H9 (cell line): Measurements from ENCODE around the gene FAM98C. TPM values are rescaled to one million over a fixed set of nuclear protein-coding genes. Genes with fewer than 3 reads are reported as not detected.

Experiments used
- DNase-seq: peaks from one replicate; pipeline ENCODE4 v3.0.0-alpha.2; 2017
- H2AFZ ChIP-seq: one replicate; pipeline ENCODE4 v1.6.1; 2013; ENCODE audit warnings: mild to moderate bottlenecking, low read length, control low read depth, moderate library complexity
- H2AK5ac ChIP-seq: 2 replicates; pipeline ENCODE4 v1.6.1; 2013; ENCODE audit warnings: low read length, control low read depth, mixed read lengths; ENCODE audit not compliant: insufficient read length
- H2BK120ac ChIP-seq: one replicate; pipeline ENCODE4 v1.6.1; 2013; ENCODE audit warnings: low read depth, mild to moderate bottlenecking, low read length, control low read depth, inconsistent platforms; ENCODE audit not compliant: poor library complexity, severe bottlenecking
- H2BK12ac ChIP-seq: 2 replicates; pipeline ENCODE4 v1.6.1; 2013; ENCODE audit warnings: low read length, control low read depth, mixed read lengths, low read depth; ENCODE audit not compliant: insufficient read length
- H2BK15ac ChIP-seq: 2 replicates; pipeline ENCODE4 v1.6.1; 2013; ENCODE audit warnings: low read depth, low read length, control low read depth
- H2BK20ac ChIP-seq: one replicate; pipeline ENCODE4 v1.6.1; 2013; ENCODE audit warnings: low read depth, mild to moderate bottlenecking, low read length, control low read depth, inconsistent platforms; ENCODE audit not compliant: poor library complexity, severe bottlenecking
- H2BK5ac ChIP-seq: 2 replicates; pipeline ENCODE4 v1.6.1; 2013; ENCODE audit warnings: low read length, control low read depth, mixed read lengths; ENCODE audit not compliant: insufficient read length
- H3K14ac ChIP-seq: 2 replicates; pipeline ENCODE4 v1.6.1; 2013; ENCODE audit warnings: low read length, control low read depth; ENCODE audit not compliant: insufficient read depth
- H3K18ac ChIP-seq: 2 replicates; pipeline ENCODE4 v1.6.1; 2013; ENCODE audit warnings: low read depth, mild to moderate bottlenecking, mixed read lengths, low read length, control low read depth; ENCODE audit not compliant: insufficient read length
- H3K23ac ChIP-seq: 2 replicates; pipeline ENCODE4 v1.6.1; 2013; ENCODE audit warnings: low read length, control low read depth, mixed read lengths, low read depth; ENCODE audit not compliant: insufficient read length
- H3K23me2 ChIP-seq: 2 replicates; pipeline ENCODE4 v1.6.1; 2013; ENCODE audit warnings: low read depth, mild to moderate bottlenecking, mixed read lengths, low read length, control low read depth; ENCODE audit not compliant: insufficient read length, poor library complexity, severe bottlenecking
- H3K27ac ChIP-seq: 2 replicates; pipeline ENCODE4 v1.5.1; 2013; ENCODE audit warnings: low read length, control low read depth, mixed read lengths, low read depth; ENCODE audit not compliant: insufficient read length
- H3K27me3 ChIP-seq: 2 replicates; pipeline ENCODE4 v1.6.1; 2013; ENCODE audit warnings: low read length, control low read depth, inconsistent platforms; ENCODE audit not compliant: insufficient read depth
- H3K4ac ChIP-seq: 2 replicates; pipeline ENCODE4 v1.6.1; 2013; ENCODE audit warnings: low read depth, mild to moderate bottlenecking, control low read depth, inconsistent platforms, low read length, moderate library complexity
- H3K4me1 ChIP-seq: 2 replicates; pipeline ENCODE4 v1.6.1; 2013; ENCODE audit warnings: low read length, control low read depth, inconsistent platforms; ENCODE audit not compliant: insufficient read depth
- H3K4me2 ChIP-seq: 2 replicates; pipeline ENCODE4 v1.6.1; 2013; ENCODE audit warnings: low read length, control low read depth, mixed read lengths; ENCODE audit not compliant: insufficient read length, insufficient read depth
- H3K56ac ChIP-seq: 2 replicates; pipeline ENCODE4 v1.6.1; 2013; ENCODE audit warnings: low read depth, mild to moderate bottlenecking, mixed read lengths, low read length, control low read depth; ENCODE audit not compliant: insufficient read length
- H3K79me1 ChIP-seq: 2 replicates; pipeline ENCODE4 v1.6.1; 2013; ENCODE audit warnings: low read depth, mild to moderate bottlenecking, moderate library complexity, low read length, control low read depth, inconsistent platforms; ENCODE audit not compliant: insufficient read depth, poor library complexity, severe bottlenecking
- H3K79me2 ChIP-seq: 2 replicates; pipeline ENCODE4 v1.6.1; 2013; ENCODE audit warnings: low read length, control low read depth, inconsistent platforms; ENCODE audit not compliant: insufficient read depth
- H3K9ac ChIP-seq: 2 replicates; pipeline ENCODE4 v1.6.1; 2013; ENCODE audit warnings: low read length, control low read depth, mixed read lengths; ENCODE audit not compliant: insufficient read length; ENCODE audit errors: extremely low read depth
- H3K9me3 ChIP-seq: one replicate; pipeline ENCODE4 v1.6.1; 2013; ENCODE audit warnings: low read depth, low read length, inconsistent platforms; ENCODE audit not compliant: control insufficient read depth
- H3T11ph ChIP-seq: one replicate; pipeline ENCODE4 v1.6.1; 2013; ENCODE audit warnings: mild to moderate bottlenecking, low read length, control low read depth, inconsistent platforms
- H4K20me1 ChIP-seq: one replicate; pipeline ENCODE4 v1.6.1; 2013; ENCODE audit not compliant: control insufficient read depth, insufficient read length, insufficient read depth
- H4K5ac ChIP-seq: 2 replicates; pipeline ENCODE4 v1.6.1; 2013; ENCODE audit warnings: low read depth, mild to moderate bottlenecking, mixed read lengths, low read length, control low read depth; ENCODE audit not compliant: insufficient read length
- H4K8ac ChIP-seq: replicated peaks from 2 replicates; pipeline ENCODE4 v1.6.1; 2013; ENCODE audit warnings: low read length, control low read depth, mixed read lengths, low read depth; ENCODE audit not compliant: insufficient read length
- H4K91ac ChIP-seq: 2 replicates; pipeline ENCODE4 v1.6.1; 2013; ENCODE audit warnings: low read depth, mild to moderate bottlenecking, moderate library complexity, mixed read lengths, low read length, control low read depth; ENCODE audit not compliant: insufficient read length
- H3K27ac Mint-ChIP-seq, 3 experiments: 2 replicates in 2 of 3; 3 replicates in 1 of 3; pipeline ENCODE4 v1.8.0; 2020 to 2021; ENCODE audit warnings: mixed read lengths in 3 of 3, mild to moderate bottlenecking in 1 of 3, moderate library complexity in 1 of 3
- H3K27me3 Mint-ChIP-seq: 2 replicates; pipeline ENCODE4 v1.8.0; 2021; ENCODE audit warnings: low read depth, mild to moderate bottlenecking, moderate library complexity, mixed read lengths
- H3K36me3 Mint-ChIP-seq, 3 experiments: 2 replicates in 2 of 3; 3 replicates in 1 of 3; pipeline ENCODE4 v1.8.0; 2020 to 2021; ENCODE audit warnings: low read depth in 3 of 3, mixed read lengths in 3 of 3; ENCODE audit not compliant: insufficient read depth in 1 of 3
- H3K4me1 Mint-ChIP-seq, 2 experiments: 2 replicates each; pipeline ENCODE4 v1.8.0; 2020; ENCODE audit warnings: mixed read lengths in 2 of 2
- H3K4me3 Mint-ChIP-seq, 2 experiments: 2 replicates in 1 of 2; 3 replicates in 1 of 2; pipeline ENCODE4 v1.8.0; 2020 to 2021; ENCODE audit warnings: mild to moderate bottlenecking in 2 of 2, mixed read lengths in 2 of 2, moderate library complexity in 1 of 2
- H3K9me3 Mint-ChIP-seq, 2 experiments: 2 replicates in 1 of 2; 3 replicates in 1 of 2; pipeline ENCODE4 v1.8.0; 2020; ENCODE audit warnings: mild to moderate bottlenecking in 2 of 2, mixed read lengths in 2 of 2, moderate library complexity in 1 of 2
- CTCF ChIP-seq: fragments of 200-600 bp; sonication (generic); conservative IDR thresholded peaks from 3 replicates; pipeline ENCODE4 v1.8.0; 2021; ENCODE audit warnings: antibody characterized with exemption, mild to moderate bottlenecking
- WGBS: extraction: QIAGEN DNeasy Blood & Tissue Kit; methylation state at CpG from one replicate; pipeline ENCODE4 v1.1.7; 2013; ENCODE audit warnings: missing lambda C conversion rate, low lambda C conversion rate, mixed read lengths; ENCODE audit not compliant: insufficient read length; ENCODE audit errors: extremely low coverage; 5-methylcytosine and 5-hydroxymethylcytosine counted together
- total RNA-seq: library from RNA; stranded (reverse); gene quantifications from 2 replicates; pipeline ENCODE4 v1.2.1, GENCODE V29; 2021

The FAM98C gene
- total RNA-seq, 1 experiment from 2014 or later, result 16.4 TPM

- no peak overlapping the region for H2BK120ac ChIP-seq
- no peak overlapping the region for H4K91ac ChIP-seq
- H3K79me1 ChIP-seq, result no peaks in the 10 kb centered on the region
- H4K5ac ChIP-seq, result no peak overlapping the region
- H3K27ac ChIP-seq, result no peak overlapping the region
- H2BK5ac ChIP-seq, result no peak overlapping the region
- WGBS, result no CpG with 5 or more reads among the region's 61 CpGs
- Mint-ChIP-seq H3K27me3 (peaks cover 7% of the 10 kb centered on the region; the same call in 1 of the 2 replicates), H3K27ac (no peak overlapping the region), H3K9me3 (no peaks in the 10 kb centered on the region), H3K36me3 (peaks cover 16 to 38% (median 31%) of the 10 kb centered on the region in 3 experiments), H3K4me3 (no peak overlapping the region; a peak in 1 of 5 replicates), H3K4me1 (peaks cover 25 to 36% of the 10 kb centered on the region in 2 experiments)
- no peak overlapping the region for H2AFZ ChIP-seq
- no peak overlapping the region for H2BK20ac ChIP-seq
- H3K14ac ChIP-seq, result peak overlapping the region; percentile 66; the same call in 1 of the 2 replicates
- no peak overlapping the region for H3K4ac ChIP-seq
- H3K27me3 ChIP-seq, result no peaks in the 10 kb centered on the region
- no peaks in the 10 kb centered on the region for H3K9me3 ChIP-seq
- no peak overlapping the region for H2AK5ac ChIP-seq
- no peak overlapping the region for H3K4me2 ChIP-seq
- H3K79me2 ChIP-seq, result no peaks in the 10 kb centered on the region; the same call in 1 of the 2 replicates
- no peaks in the 10 kb centered on the region; the same call in 1 of the 2 replicates for H3K4me1 ChIP-seq
- H2BK12ac ChIP-seq, result no peak overlapping the region
- no peak overlapping the region for H2BK15ac ChIP-seq
- H3T11ph ChIP-seq, result no peak overlapping the region
- no peak overlapping the region for H3K9ac ChIP-seq
- DNase-seq, result no peak
- H3K23me2 ChIP-seq, result peaks cover 35% of the 10 kb centered on the region
- no peak overlapping the region for H3K56ac ChIP-seq
- H4K8ac ChIP-seq, result no peak overlapping the region
- no peak overlapping the region for H3K23ac ChIP-seq
- TF ChIP-seq CTCF, result no peak
- no peak overlapping the region for H3K18ac ChIP-seq
- no peaks in the 10 kb centered on the region for H4K20me1 ChIP-seq
Measured at GRCh38 chr19:38386300-38386970, 16.5 kb upstream of the FAM98C start.
